AG09309 (cell line): ENCODE results near the gene PTPRN2.
"Not testable (repeated sequence)": the region's sequence is repeated elsewhere in the genome, so short reads cannot be mapped to it uniquely, and the experiment has no call there.

ENCODE experiments used
- DNase-seq: peaks from one replicate; pipeline ENCODE4 v3.0.0-alpha.2; 2010; ENCODE audit warnings: low read depth
- H3K4me3 ChIP-seq: 2 replicates; pipeline ENCODE4 v1.5.1; 2011; ENCODE audit warnings: mild to moderate bottlenecking, low read depth, low read length, moderate library complexity; ENCODE audit not compliant: control insufficient read depth
- CTCF ChIP-seq: IDR thresholded peaks from 2 replicates; pipeline ENCODE4 v1.5.1; 2011; ENCODE audit warnings: mild to moderate bottlenecking, low read depth, low read length, inconsistent platforms; ENCODE audit not compliant: insufficient read depth, control insufficient read depth; ENCODE audit errors: missing control alignments

PTPRN2 gene

GRCh38 chr7:157903710-157904109, 683.9 kb downstream of the PTPRN2 start:
- no peak for TF ChIP-seq CTCF
- no peak for DNase-seq
- H3K4me3 ChIP-seq: no peak overlapping the region

- TF ChIP-seq CTCF: no peak
- no peak overlapping the region for H3K4me3 ChIP-seq
- no peak for DNase-seq
Observed at GRCh38 chr7:157903296-157903695, 684.3 kb downstream of the PTPRN2 start.

GRCh38 chr7:157901816-157902610, 685.6 kb downstream of the PTPRN2 start:
- not testable (repeated sequence) for DNase-seq

GRCh38 chr7:157901166-157901565, 686.5 kb downstream of the PTPRN2 start:
- no peak for TF ChIP-seq CTCF
- no peak overlapping the region for H3K4me3 ChIP-seq
- DNase-seq: no peak

More at GRCh38 chr7:157901816-157902610, 685.6 kb downstream of the PTPRN2 start:
- H3K4me3 ChIP-seq: not testable (repeated sequence)

GRCh38 chr7:157900556-157900955, 687.1 kb downstream of the PTPRN2 start:
- no peak overlapping the region for H3K4me3 ChIP-seq
- TF ChIP-seq CTCF: no peak
- no peak for DNase-seq

- no peak overlapping the region for H3K4me3 ChIP-seq
- no peak for TF ChIP-seq CTCF
- no peak for DNase-seq
Observed at GRCh38 chr7:157900011-157900410, 687.6 kb downstream of the PTPRN2 start.

GRCh38 chr7:157898802-157899505, 688.7 kb downstream of the PTPRN2 start:
- no peak for DNase-seq
- TF ChIP-seq CTCF: no peak

More at GRCh38 chr7:157898802-157899505, 688.7 kb downstream of the PTPRN2 start:
- no peak overlapping the region for H3K4me3 ChIP-seq
